Neural crest cell (in vitro differentiated cells): ENCODE measurements around the gene TRIP13. TPM values are rescaled to one million over a fixed set of nuclear protein-coding genes. Genes with fewer than 3 reads are reported as not detected.

Experiments
- DNase-seq: peaks from one replicate; pipeline ENCODE4 v3.0.0; 2021; ENCODE audit warnings: low read depth, mixed read lengths, low spot score
- H3K27ac Mint-ChIP-seq: one replicate; pipeline ENCODE4 v1.8.0; 2021; ENCODE audit warnings: mild to moderate bottlenecking, mixed read lengths; ENCODE audit not compliant: unreplicated experiment
- H3K27me3 Mint-ChIP-seq: 2 replicates; pipeline ENCODE4 v1.8.0; 2021; ENCODE audit warnings: low read depth, mild to moderate bottlenecking, mixed read lengths
- H3K36me3 Mint-ChIP-seq: 2 replicates; pipeline ENCODE4 v1.8.0; 2021; ENCODE audit warnings: low read depth, mild to moderate bottlenecking, mixed read lengths
- H3K4me1 Mint-ChIP-seq: 2 replicates; pipeline ENCODE4 v1.8.0; 2021; ENCODE audit warnings: mixed read lengths
- H3K4me3 Mint-ChIP-seq: one replicate; pipeline ENCODE4 v1.8.0; 2021; ENCODE audit warnings: mild to moderate bottlenecking, mixed read lengths
- H3K9me3 Mint-ChIP-seq: 2 replicates; pipeline ENCODE4 v1.8.0; 2021; ENCODE audit warnings: mixed read lengths
- total RNA-seq: library from RNA; stranded (reverse); gene quantifications from 2 replicates; pipeline ENCODE4 v1.2.1, GENCODE V29; 2021
- TF ChIP-seq, protein P1 (sequence below): fragments of 200-600 bp; sonication (generic); conservative IDR thresholded peaks from 2 replicates; pipeline ENCODE4 v1.5.0; 2021; ENCODE audit warnings: antibody characterized with exemption, mild to moderate bottlenecking

Gene TRIP13
- total RNA-seq, 1 donor from 2014 or later = 32.6 TPM

DNA sequence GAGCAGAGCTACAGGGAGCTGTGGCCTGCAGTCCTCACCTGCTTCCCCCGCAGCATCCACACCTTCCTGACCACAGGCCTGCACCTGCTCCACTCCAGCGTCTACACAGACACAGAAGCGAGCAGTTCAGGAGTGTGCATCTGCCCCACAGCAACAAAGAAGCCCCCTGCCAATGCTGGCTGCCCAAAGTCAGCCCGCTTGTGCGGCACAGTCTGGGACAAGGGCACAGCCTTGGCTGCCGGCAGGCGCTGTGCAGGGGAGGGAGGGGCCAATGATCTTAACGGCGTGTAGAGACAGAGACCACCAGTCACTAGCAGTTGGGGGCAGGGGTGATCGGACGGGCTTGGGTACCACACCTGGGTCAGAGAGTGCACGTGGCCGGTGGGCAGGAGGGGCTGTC is 6.6 kb upstream of the TRIP13 start:
- TF ChIP-seq, protein P1, sequence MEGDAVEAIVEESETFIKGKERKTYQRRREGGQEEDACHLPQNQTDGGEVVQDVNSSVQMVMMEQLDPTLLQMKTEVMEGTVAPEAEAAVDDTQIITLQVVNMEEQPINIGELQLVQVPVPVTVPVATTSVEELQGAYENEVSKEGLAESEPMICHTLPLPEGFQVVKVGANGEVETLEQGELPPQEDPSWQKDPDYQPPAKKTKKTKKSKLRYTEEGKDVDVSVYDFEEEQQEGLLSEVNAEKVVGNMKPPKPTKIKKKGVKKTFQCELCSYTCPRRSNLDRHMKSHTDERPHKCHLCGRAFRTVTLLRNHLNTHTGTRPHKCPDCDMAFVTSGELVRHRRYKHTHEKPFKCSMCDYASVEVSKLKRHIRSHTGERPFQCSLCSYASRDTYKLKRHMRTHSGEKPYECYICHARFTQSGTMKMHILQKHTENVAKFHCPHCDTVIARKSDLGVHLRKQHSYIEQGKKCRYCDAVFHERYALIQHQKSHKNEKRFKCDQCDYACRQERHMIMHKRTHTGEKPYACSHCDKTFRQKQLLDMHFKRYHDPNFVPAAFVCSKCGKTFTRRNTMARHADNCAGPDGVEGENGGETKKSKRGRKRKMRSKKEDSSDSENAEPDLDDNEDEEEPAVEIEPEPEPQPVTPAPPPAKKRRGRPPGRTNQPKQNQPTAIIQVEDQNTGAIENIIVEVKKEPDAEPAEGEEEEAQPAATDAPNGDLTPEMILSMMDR = no peak
- Mint-ChIP-seq H3K27ac (peak overlapping the region; percentile 12), H3K36me3 (peaks cover 30% of the 10 kb centered on the region), H3K9me3 (peaks cover 6% of the 10 kb centered on the region), H3K27me3 (peaks cover 3% of the 10 kb centered on the region), H3K4me3 (no peak overlapping the region), H3K4me1 (peaks cover 4% of the 10 kb centered on the region)
- no peak for DNase-seq

DNA sequence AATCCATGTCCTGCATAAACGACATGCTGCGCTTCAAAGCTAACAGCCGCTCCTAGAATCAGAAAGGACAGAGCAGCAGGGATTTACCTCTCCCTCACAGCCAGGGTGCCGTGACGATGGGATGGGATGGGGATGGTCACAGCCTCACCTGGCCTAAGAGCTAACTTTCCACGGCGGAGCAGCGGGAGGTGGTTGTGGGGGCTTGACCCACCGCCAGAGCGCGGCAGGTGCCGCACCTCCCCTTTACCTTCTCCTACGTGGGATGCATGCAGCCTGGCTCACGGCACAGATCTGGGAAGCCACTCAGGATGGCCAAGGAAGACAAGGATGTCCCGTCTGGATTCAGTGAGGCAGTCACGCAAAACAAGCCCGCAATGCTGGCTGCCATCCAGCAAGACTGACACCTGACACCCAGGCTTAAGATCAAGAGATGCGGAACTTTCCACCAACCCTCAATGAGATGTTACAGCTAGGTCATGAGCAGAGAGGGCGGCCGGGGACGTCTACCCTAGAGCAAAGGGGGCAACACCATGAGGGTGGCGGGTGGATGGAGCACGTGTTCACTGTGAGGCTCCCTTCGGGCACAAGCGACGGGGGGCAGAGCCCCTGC is 5.9 kb upstream of the TRIP13 start:
- Mint-ChIP-seq H3K27ac (no peak overlapping the region), H3K9me3 (peaks cover 6% of the 10 kb centered on the region), H3K4me1 (peaks cover 12% of the 10 kb centered on the region), H3K27me3 (peaks cover 3% of the 10 kb centered on the region), H3K4me3 (no peak overlapping the region), H3K36me3 (peaks cover 25% of the 10 kb centered on the region)
- DNase-seq = no peak
- TF ChIP-seq, protein P1 = no peak

DNA sequence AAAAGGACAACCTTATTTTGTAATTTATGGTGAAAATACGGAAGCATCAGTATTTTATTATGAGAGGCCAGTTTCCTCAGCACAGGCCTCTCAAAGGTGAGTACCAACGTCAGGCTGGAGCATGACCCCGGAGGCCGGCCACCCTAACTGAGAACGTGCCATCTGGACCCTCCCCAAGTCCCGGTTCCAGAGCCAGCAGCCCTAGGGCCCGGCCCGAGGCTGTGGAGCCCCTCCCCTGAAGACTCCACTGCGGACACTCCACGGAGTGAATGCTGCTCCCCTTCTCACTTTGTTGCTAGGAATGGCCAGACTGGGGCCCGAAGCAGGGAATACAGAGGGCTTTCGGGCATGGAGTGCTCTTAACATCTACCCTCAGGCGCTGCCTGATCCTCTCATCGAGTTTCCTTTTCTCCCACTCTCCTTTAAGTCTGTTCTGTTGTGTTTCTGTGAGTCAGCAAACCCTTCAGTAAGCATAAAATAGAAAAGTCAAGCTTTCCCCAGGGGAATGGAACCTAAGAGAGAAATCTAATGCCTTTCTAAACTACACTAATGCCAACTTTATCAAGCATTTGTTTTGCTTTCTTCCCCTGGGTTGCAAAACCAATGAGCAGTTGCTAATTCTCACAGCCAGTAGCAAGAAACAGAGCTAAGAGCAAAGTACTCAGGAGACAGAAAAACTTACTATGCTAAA is 4.6 kb upstream of the TRIP13 start:
- H3K27ac Mint-ChIP-seq = no peak overlapping the region
- peaks cover 12% of the 10 kb centered on the region for H3K36me3 Mint-ChIP-seq
- DNase-seq = no peak
- no peaks in the 10 kb centered on the region for H3K27me3 Mint-ChIP-seq
- peaks cover 14% of the 10 kb centered on the region for H3K4me1 Mint-ChIP-seq
- H3K4me3 Mint-ChIP-seq = peak overlapping the region; percentile 54
- H3K9me3 Mint-ChIP-seq = no peaks in the 10 kb centered on the region
- TF ChIP-seq, protein P1 = no peak

DNA sequence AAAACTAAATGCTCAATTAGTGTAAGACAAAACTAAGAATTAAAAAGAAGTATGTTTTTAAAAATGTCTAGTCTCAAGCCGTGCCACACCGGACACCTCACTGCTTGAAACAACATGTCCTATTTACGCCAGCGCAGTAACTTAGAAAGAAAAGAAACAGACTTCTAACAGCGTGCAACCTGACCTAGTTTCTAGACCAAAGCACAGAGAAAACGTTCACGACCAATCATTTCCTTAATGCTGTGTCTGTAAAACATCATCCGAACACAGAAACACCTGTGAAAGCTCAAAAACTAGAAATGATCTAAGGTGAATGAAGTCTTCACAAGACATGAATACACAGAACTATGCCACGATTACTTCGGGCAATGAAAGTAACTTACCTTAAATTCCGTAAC is 4.0 kb upstream of the TRIP13 start:
- Mint-ChIP-seq H3K4me3 (peak overlapping the region; percentile 54), H3K27me3 (no peaks in the 10 kb centered on the region), H3K27ac (no peak overlapping the region), H3K4me1 (peaks cover 19% of the 10 kb centered on the region), H3K36me3 (peaks cover 8% of the 10 kb centered on the region), H3K9me3 (no peaks in the 10 kb centered on the region)
- DNase-seq = no peak
- TF ChIP-seq, protein P1 = no peak

DNA sequence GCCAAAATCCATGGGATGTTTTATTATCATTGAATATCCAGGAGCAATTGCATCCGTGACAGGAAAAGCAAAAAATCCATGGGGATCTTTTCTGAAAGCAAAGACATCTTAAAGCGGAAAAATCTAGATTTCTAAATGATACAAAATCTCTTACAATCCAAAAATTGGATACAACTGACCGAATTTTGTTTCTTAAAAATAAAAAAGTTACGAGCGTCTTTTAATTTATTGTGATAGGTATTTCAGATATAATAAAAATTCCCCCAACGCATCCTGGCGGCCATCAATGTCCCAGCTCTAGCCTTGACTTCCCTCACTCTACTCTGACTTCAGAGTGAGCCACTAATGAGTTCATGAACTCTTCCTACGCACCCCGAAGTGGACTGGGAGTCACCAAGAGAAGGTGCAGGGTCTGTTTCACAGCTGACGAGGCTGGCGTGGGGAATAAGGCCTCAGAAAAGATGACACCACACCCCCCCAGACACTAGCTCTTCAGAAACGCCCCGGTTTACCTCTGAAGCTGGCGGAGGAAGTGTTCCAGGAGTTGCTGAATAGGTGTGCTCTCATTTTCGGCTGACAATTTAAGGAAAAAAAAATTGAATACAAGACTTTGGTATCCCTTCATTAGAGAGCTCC is 3.5 kb upstream of the TRIP13 start:
- H3K4me1 Mint-ChIP-seq = peaks cover 24% of the 10 kb centered on the region
- peaks cover 4% of the 10 kb centered on the region for H3K36me3 Mint-ChIP-seq
- DNase-seq = no peak
- TF ChIP-seq, protein P1 = no peak
- H3K4me3 Mint-ChIP-seq = peak overlapping the region; percentile 34
- no peak overlapping the region for H3K27ac Mint-ChIP-seq
- H3K27me3 Mint-ChIP-seq = no peaks in the 10 kb centered on the region
- H3K9me3 Mint-ChIP-seq = no peaks in the 10 kb centered on the region
